Activated naive CD4-positive, alpha-beta T cell treated with anti-CD3 and anti-CD28 coated beads, Interleukin-2, amount 10 ng/mL, durations not matched to agents 7 days and 5 days (primary cell): Measurements from ENCODE around the gene DNER.

ENCODE experiments used
- CTCF ChIA-PET: fragments of 350-600 bp; sonication (Branson Sonifier 250); formaldehyde crosslinking; loops from one replicate; lab custom pipeline; 2021; ENCODE audit warnings: antibody characterized with exemption; lab: Charles Lee
- DNase-seq: peaks from one replicate; pipeline ENCODE4 v3.0.0-alpha.2; 2020
- H3K27ac Mint-ChIP-seq: one replicate; pipeline ENCODE4 v1.8.0; 2021; ENCODE audit warnings: mild to moderate bottlenecking, moderate library complexity, mixed read lengths
- H3K27me3 Mint-ChIP-seq: one replicate; pipeline ENCODE4 v1.8.0; 2021; ENCODE audit warnings: mild to moderate bottlenecking, mixed read lengths
- H3K36me3 Mint-ChIP-seq: one replicate; pipeline ENCODE4 v1.8.0; 2021; ENCODE audit warnings: mixed read lengths
- H3K4me1 Mint-ChIP-seq: one replicate; pipeline ENCODE4 v1.8.0; 2021; ENCODE audit warnings: mixed read lengths
- H3K4me3 Mint-ChIP-seq: one replicate; pipeline ENCODE4 v1.8.0; 2021; ENCODE audit warnings: mild to moderate bottlenecking, moderate library complexity, mixed read lengths
- H3K9me3 Mint-ChIP-seq: one replicate; pipeline ENCODE4 v1.8.0; 2021; ENCODE audit warnings: mixed read lengths

Gene DNER

GRCh38 chr2:229563388-229563787 is 151.0 kb downstream of the DNER start:
- Mint-ChIP-seq H3K36me3 (no peaks in the 10 kb centered on the region), H3K4me3 (no peak overlapping the region), H3K27me3 (no peaks in the 10 kb centered on the region), H3K4me1 (no peaks in the 10 kb centered on the region), H3K9me3 (no peaks in the 10 kb centered on the region), H3K27ac (no peak overlapping the region)
- DNase-seq: no peak
- CTCF ChIA-PET: no interaction called here

GRCh38 chr2:229562472-229563127 is 151.8 kb downstream of the DNER start:
- Mint-ChIP-seq H3K27ac (no peak overlapping the region), H3K36me3 (no peaks in the 10 kb centered on the region), H3K9me3 (no peaks in the 10 kb centered on the region), H3K4me1 (no peaks in the 10 kb centered on the region), H3K27me3 (no peaks in the 10 kb centered on the region), H3K4me3 (no peak overlapping the region)
- CTCF ChIA-PET: no interaction called here
- DNase-seq: no peak

- no peak overlapping the region for H3K4me3 Mint-ChIP-seq
- no peak for DNase-seq
- H3K9me3 Mint-ChIP-seq: no peaks in the 10 kb centered on the region
- CTCF ChIA-PET: no interaction called here
- H3K27ac Mint-ChIP-seq: no peak overlapping the region
- H3K36me3 Mint-ChIP-seq: no peaks in the 10 kb centered on the region
- H3K27me3 Mint-ChIP-seq: no peaks in the 10 kb centered on the region
- H3K4me1 Mint-ChIP-seq: no peaks in the 10 kb centered on the region
Observed at GRCh38 chr2:229559986-229560385, 154.4 kb downstream of the DNER start.

- H3K36me3 Mint-ChIP-seq: no peaks in the 10 kb centered on the region
- H3K9me3 Mint-ChIP-seq: no peaks in the 10 kb centered on the region
- H3K4me1 Mint-ChIP-seq: no peaks in the 10 kb centered on the region
- no peak for DNase-seq
- H3K4me3 Mint-ChIP-seq: no peak overlapping the region
- H3K27ac Mint-ChIP-seq: no peak overlapping the region
- CTCF ChIA-PET: no interaction called here
- no peaks in the 10 kb centered on the region for H3K27me3 Mint-ChIP-seq
Observed at GRCh38 chr2:229553091-229553490, 161.3 kb downstream of the DNER start.

GRCh38 chr2:229543176-229543873 is 171.0 kb downstream of the DNER start:
- H3K27ac Mint-ChIP-seq: no peak overlapping the region
- CTCF ChIA-PET: no interaction called here
- H3K4me1 Mint-ChIP-seq: no peaks in the 10 kb centered on the region
- H3K27me3 Mint-ChIP-seq: no peaks in the 10 kb centered on the region
- H3K36me3 Mint-ChIP-seq: no peaks in the 10 kb centered on the region
- no peaks in the 10 kb centered on the region for H3K9me3 Mint-ChIP-seq
- H3K4me3 Mint-ChIP-seq: no peak overlapping the region
- no peak for DNase-seq

GRCh38 chr2:229539628-229540027 is 174.7 kb downstream of the DNER start:
- Mint-ChIP-seq H3K9me3 (no peaks in the 10 kb centered on the region), H3K36me3 (no peaks in the 10 kb centered on the region), H3K27me3 (no peaks in the 10 kb centered on the region), H3K4me3 (no peak overlapping the region), H3K4me1 (no peaks in the 10 kb centered on the region), H3K27ac (no peak overlapping the region)
- CTCF ChIA-PET: no interaction called here
- no peak for DNase-seq

- no peak overlapping the region for H3K4me3 Mint-ChIP-seq
- H3K4me1 Mint-ChIP-seq: no peaks in the 10 kb centered on the region
- H3K27ac Mint-ChIP-seq: no peak overlapping the region
- H3K9me3 Mint-ChIP-seq: no peaks in the 10 kb centered on the region
- H3K36me3 Mint-ChIP-seq: no peaks in the 10 kb centered on the region
- DNase-seq: no peak
- H3K27me3 Mint-ChIP-seq: no peaks in the 10 kb centered on the region
- CTCF ChIA-PET: no interaction called here
Observed at GRCh38 chr2:229531594-229531993, 182.8 kb downstream of the DNER start.

- CTCF ChIA-PET: no interaction called here
- Mint-ChIP-seq H3K36me3 (no peaks in the 10 kb centered on the region), H3K4me3 (no peak overlapping the region), H3K27ac (no peak overlapping the region), H3K4me1 (no peaks in the 10 kb centered on the region), H3K9me3 (no peaks in the 10 kb centered on the region), H3K27me3 (no peaks in the 10 kb centered on the region)
- DNase-seq: no peak
Observed at GRCh38 chr2:229530434-229530833, 183.9 kb downstream of the DNER start.

- DNase-seq: no peak
- Mint-ChIP-seq H3K27ac (no peak overlapping the region), H3K27me3 (no peaks in the 10 kb centered on the region), H3K9me3 (no peaks in the 10 kb centered on the region), H3K36me3 (no peaks in the 10 kb centered on the region), H3K4me1 (no peaks in the 10 kb centered on the region), H3K4me3 (no peak overlapping the region)
- CTCF ChIA-PET: no interaction called here
Observed at GRCh38 chr2:229528846-229529245, 185.5 kb downstream of the DNER start.

GRCh38 chr2:229526951-229527350 is 187.4 kb downstream of the DNER start:
- Mint-ChIP-seq H3K4me3 (no peak overlapping the region), H3K27ac (no peak overlapping the region), H3K27me3 (no peaks in the 10 kb centered on the region), H3K9me3 (no peaks in the 10 kb centered on the region), H3K4me1 (no peaks in the 10 kb centered on the region), H3K36me3 (no peaks in the 10 kb centered on the region)
- CTCF ChIA-PET: no interaction called here
- DNase-seq: no peak

- Mint-ChIP-seq H3K36me3 (no peaks in the 10 kb centered on the region), H3K27ac (no peak overlapping the region), H3K4me1 (no peaks in the 10 kb centered on the region), H3K4me3 (no peak overlapping the region), H3K9me3 (no peaks in the 10 kb centered on the region), H3K27me3 (no peaks in the 10 kb centered on the region)
- CTCF ChIA-PET: no interaction called here
- no peak for DNase-seq
Observed at GRCh38 chr2:229524799-229525198, 189.6 kb downstream of the DNER start.

GRCh38 chr2:229523663-229524062 is 190.7 kb downstream of the DNER start:
- CTCF ChIA-PET: no interaction called here
- no peaks in the 10 kb centered on the region for H3K9me3 Mint-ChIP-seq
- H3K36me3 Mint-ChIP-seq: no peaks in the 10 kb centered on the region
- H3K4me3 Mint-ChIP-seq: no peak overlapping the region
- DNase-seq: no peak
- H3K27ac Mint-ChIP-seq: no peak overlapping the region
- H3K27me3 Mint-ChIP-seq: no peaks in the 10 kb centered on the region
- H3K4me1 Mint-ChIP-seq: no peaks in the 10 kb centered on the region

GRCh38 chr2:229521576-229521975 is 192.8 kb downstream of the DNER start:
- Mint-ChIP-seq H3K27ac (no peak overlapping the region), H3K4me1 (no peaks in the 10 kb centered on the region), H3K4me3 (no peak overlapping the region), H3K9me3 (no peaks in the 10 kb centered on the region), H3K36me3 (no peaks in the 10 kb centered on the region), H3K27me3 (no peaks in the 10 kb centered on the region)
- CTCF ChIA-PET: no interaction called here
- no peak for DNase-seq

GRCh38 chr2:229520691-229521096 is 193.7 kb downstream of the DNER start:
- no peaks in the 10 kb centered on the region for H3K36me3 Mint-ChIP-seq
- H3K27ac Mint-ChIP-seq: no peak overlapping the region
- no peak overlapping the region for H3K4me3 Mint-ChIP-seq
- H3K9me3 Mint-ChIP-seq: no peaks in the 10 kb centered on the region
- CTCF ChIA-PET: no interaction called here
- no peak for DNase-seq
- no peaks in the 10 kb centered on the region for H3K4me1 Mint-ChIP-seq
- H3K27me3 Mint-ChIP-seq: no peaks in the 10 kb centered on the region

GRCh38 chr2:229519655-229520430 is 194.5 kb downstream of the DNER start:
- H3K4me3 Mint-ChIP-seq: no peak overlapping the region
- no peak for DNase-seq
- no peaks in the 10 kb centered on the region for H3K4me1 Mint-ChIP-seq
- H3K27ac Mint-ChIP-seq: no peak overlapping the region
- no peaks in the 10 kb centered on the region for H3K9me3 Mint-ChIP-seq
- CTCF ChIA-PET: no interaction called here
- no peaks in the 10 kb centered on the region for H3K27me3 Mint-ChIP-seq
- no peaks in the 10 kb centered on the region for H3K36me3 Mint-ChIP-seq
